ENCODE results near the gene CALB2.

GRCh38 chr16:71341881-71342280, 16.6 kb upstream of the CALB2 start:
- TF ChIP-seq, protein P1, sequence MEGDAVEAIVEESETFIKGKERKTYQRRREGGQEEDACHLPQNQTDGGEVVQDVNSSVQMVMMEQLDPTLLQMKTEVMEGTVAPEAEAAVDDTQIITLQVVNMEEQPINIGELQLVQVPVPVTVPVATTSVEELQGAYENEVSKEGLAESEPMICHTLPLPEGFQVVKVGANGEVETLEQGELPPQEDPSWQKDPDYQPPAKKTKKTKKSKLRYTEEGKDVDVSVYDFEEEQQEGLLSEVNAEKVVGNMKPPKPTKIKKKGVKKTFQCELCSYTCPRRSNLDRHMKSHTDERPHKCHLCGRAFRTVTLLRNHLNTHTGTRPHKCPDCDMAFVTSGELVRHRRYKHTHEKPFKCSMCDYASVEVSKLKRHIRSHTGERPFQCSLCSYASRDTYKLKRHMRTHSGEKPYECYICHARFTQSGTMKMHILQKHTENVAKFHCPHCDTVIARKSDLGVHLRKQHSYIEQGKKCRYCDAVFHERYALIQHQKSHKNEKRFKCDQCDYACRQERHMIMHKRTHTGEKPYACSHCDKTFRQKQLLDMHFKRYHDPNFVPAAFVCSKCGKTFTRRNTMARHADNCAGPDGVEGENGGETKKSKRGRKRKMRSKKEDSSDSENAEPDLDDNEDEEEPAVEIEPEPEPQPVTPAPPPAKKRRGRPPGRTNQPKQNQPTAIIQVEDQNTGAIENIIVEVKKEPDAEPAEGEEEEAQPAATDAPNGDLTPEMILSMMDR (conservative IDR thresholded peaks at IDR 0.05; ENCODE audit: low read length) = no peak
- no peak for TF ChIP-seq EZH2phosphoT487 (IDR thresholded peaks at IDR 0.05; ENCODE audit: borderline replicate concordance, low read depth, low read length)
